HepG2 (cell line): ENCODE measurements around the gene FBXO30. TPM values are rescaled to one million over a fixed set of nuclear protein-coding genes. Genes with fewer than 3 reads are reported as not detected.
A peak's percentile ranks its signal among the peaks of the same experiment; 100 is the strongest.

Experiments
- ATAC-seq: fragments of 200-7000 bp; cut with Tn5 transposase; 3 replicates; pipeline ENCODE4 v1.9.1; 2020; ENCODE audit warnings: mild to moderate bottlenecking, moderate library complexity
- BruUV-seq: library from RNA; stranded (reverse); fragments of 400-500 nt; replicated peaks from 2 replicates; lab custom pipeline; 2021; lab: Mats Ljungman, UMichigan
- CTCF ChIA-PET: fragments of 300-600 bp; formaldehyde crosslinking; extraction: SDS; loops from one replicate; lab custom pipeline; 2021; ENCODE audit warnings: low total read pairs, inconsistent platforms, low intra/inter-chr PET ratio; lab: Yijun Ruan, JAX
- POLR2A ChIA-PET: fragments of 350-600 bp; sonication (Branson Sonifier 250); formaldehyde crosslinking; loops from one replicate; lab custom pipeline; 2020; ENCODE audit warnings: antibody characterized with exemption, inconsistent platforms; lab: Yijun Ruan, JAX
- DNase-seq: peaks from one replicate; pipeline ENCODE4 v3.0.0-alpha.2; 2015; ENCODE audit warnings: low spot score
- FAIRE-seq: peaks from 3 replicates; lab custom pipeline; 2011; peaks lifted over from hg19 to GRCh38; lab: Jason Lieb, UNC
- H2AFZ ChIP-seq: one replicate; pipeline ENCODE4 v1.6.1; 2011; ENCODE audit warnings: low read length, inconsistent platforms
- H3K27ac ChIP-seq: fragments of 300-600 bp; 3 replicates; pipeline ENCODE4 v1.8.0; 2011; ENCODE audit warnings: mixed run types, mild to moderate bottlenecking, mixed read lengths, low read length, inconsistent platforms; ENCODE audit not compliant: insufficient read depth; ENCODE audit errors: extremely low read length
- H3K27me3 ChIP-seq, 2 experiments: fragments of 200-600 bp in 1 of 2; 2 replicates in 1 of 2; 3 replicates in 1 of 2; pipeline versions ENCODE4 v1.6.0 to v1.8.0; 2011; ENCODE audit warnings: low read length in 2 of 2, mild to moderate bottlenecking in 2 of 2, moderate library complexity in 2 of 2, inconsistent platforms in 1 of 2; ENCODE audit not compliant: insufficient read depth in 2 of 2, control insufficient read depth in 1 of 2
- H3K36me3 ChIP-seq, 2 experiments: fragments of 200-600 bp in 1 of 2; replicated peaks in 1 of 2; 2 replicates in 1 of 2; 3 replicates in 1 of 2; pipeline versions ENCODE4 v1.5.1 to v1.8.0; 2011; ENCODE audit warnings: low read length in 2 of 2, inconsistent platforms in 1 of 2; ENCODE audit not compliant: insufficient read depth in 2 of 2, control insufficient read depth in 1 of 2
- H3K4me1 ChIP-seq: 2 replicates; pipeline ENCODE4 v1.5.1; 2012; ENCODE audit warnings: low read length, inconsistent platforms; ENCODE audit not compliant: insufficient read depth
- H3K4me2 ChIP-seq: 2 replicates; pipeline ENCODE4 v1.6.0; 2011; ENCODE audit warnings: low read depth, low read length, inconsistent platforms
- H3K4me3 ChIP-seq, 3 experiments: fragments of 200-600 bp in 1 of 3; sonication (generic), shearing (Covaris generic) in 1 of 3; replicated peaks in 1 of 3; 2 replicates each; pipeline ENCODE4 v1.5.1; 2011 to 2016; ENCODE audit warnings: low read length in 3 of 3, inconsistent platforms in 2 of 3, low read depth in 2 of 3, mild to moderate bottlenecking in 2 of 3, control low read depth in 1 of 3, mixed read lengths in 1 of 3; ENCODE audit not compliant: insufficient read depth in 1 of 3
- H3K79me2 ChIP-seq: one replicate; pipeline ENCODE4 v1.6.1; 2011; ENCODE audit warnings: low read length, inconsistent platforms; ENCODE audit not compliant: insufficient read depth
- H3K9ac ChIP-seq: 2 replicates; pipeline ENCODE4 v1.6.0; 2011; ENCODE audit warnings: mild to moderate bottlenecking, low read depth, low read length, inconsistent platforms; ENCODE audit not compliant: insufficient read depth
- H3K9me3 ChIP-seq: 2 replicates; pipeline ENCODE4 v1.5.1; 2012; ENCODE audit warnings: mild to moderate bottlenecking, low read length
- H4K20me1 ChIP-seq: 2 replicates; pipeline ENCODE4 v1.6.0; 2011; ENCODE audit warnings: inconsistent platforms, mild to moderate bottlenecking, low read length, moderate library complexity; ENCODE audit not compliant: insufficient read depth
- MAFF ChIP-seq: IDR thresholded peaks from 2 replicates; pipeline ENCODE4 v1.6.1; 2011; ENCODE audit warnings: low read depth, low read length, improper control_type of control experiment
- MAFK ChIP-seq, 2 experiments: IDR thresholded peaks in 1 of 2; conservative IDR thresholded peaks in 1 of 2; 2 replicates each; pipeline ENCODE4 v1.6.1; 2011; ENCODE audit warnings: improper control_type of control experiment in 2 of 2, low read length in 2 of 2
- NONO ChIP-seq, 2 experiments: fragments of 450-650 bp in 1 of 2; sonication (generic) in 1 of 2; formaldehyde crosslinking in 1 of 2; IDR thresholded peaks in 1 of 2; conservative IDR thresholded peaks in 1 of 2; 2 replicates each; pipeline versions ENCODE4 v1.6.1 to v1.8.0; 2017 to 2022; ENCODE audit warnings: mild to moderate bottlenecking in 1 of 2, missing genetic modification reagents in 1 of 2, moderate library complexity in 1 of 2
- TP53 ChIP-seq: sonication (generic); formaldehyde crosslinking; conservative IDR thresholded peaks from 2 replicates; pipeline ENCODE4 v1.4.0; 2020; ENCODE audit warnings: missing genetic modification reagents
- ZFP41 ChIP-seq: sonication (generic); formaldehyde crosslinking; IDR thresholded peaks from 2 replicates; pipeline ENCODE4 v1.4.0; 2020; ENCODE audit warnings: mild to moderate bottlenecking, missing genetic modification reagents, borderline replicate concordance
- WGBS: methylation state at CpG from one replicate; pipeline ENCODE4 v1.1.6; 2017; ENCODE audit warnings: low lambda C conversion rate; 5-methylcytosine and 5-hydroxymethylcytosine counted together
- in situ Hi-C: cut with HindIII; loops from 2 replicates; pipeline ENCODE4 v1.10.0; 2017; ENCODE audit warnings: low pct_unique_long_range_greater_than_20kb; ENCODE audit not compliant: extremely low pct_ligation_motif_present
- intact Hi-C: fragments of 100-400 bp; cut with micrococcal nuclease; formaldehyde crosslinking; loops from one replicate; pipeline ENCODE4 v1.10.0; 2022; ENCODE audit not compliant: unreplicated experiment
- polyA plus RNA-seq, 8 experiments: library from polyadenylated mRNA; depleted of rRNA in 3 of 8; stranded (reverse) in 7 of 8; unstranded in 1 of 8; fragments of >200 nt; fragmentation: Illumina TruSeq in 4 of 8; extraction: Trizol in 4 of 8; gene quantifications; 2 replicates each; pipeline versions ENCODE4 v1.2.1 to v1.2.3, GENCODE V29; 2011 to 2016; ENCODE audit warnings: low read depth in 4 of 8, missing spikeins in 1 of 8, mixed read lengths in 1 of 8; ENCODE audit not compliant: insufficient read depth in 1 of 8
- total RNA-seq, 5 experiments: library from RNA; depleted of rRNA; stranded (reverse); fragments of >200 nt; fragmentation: Illumina TruSeq; extraction: Trizol; gene quantifications; 2 replicates each; pipeline ENCODE4 v1.2.3, GENCODE V29; 2016; ENCODE audit warnings: low read depth in 1 of 5
- TF ChIP-seq, protein P1 (sequence below): IDR thresholded peaks from 2 replicates; pipeline ENCODE4 v1.6.1; 2016; ENCODE audit warnings: missing genetic modification reagents, missing compliant biosample characterization
- TF ChIP-seq, protein P2 (sequence below): sonication (generic); formaldehyde crosslinking; IDR thresholded peaks from 2 replicates; pipeline ENCODE4 v1.5.0; 2020; ENCODE audit warnings: mild to moderate bottlenecking, missing genetic modification reagents
- TF ChIP-seq, protein P3 (sequence below): sonication (generic); formaldehyde crosslinking; IDR thresholded peaks from 2 replicates; pipeline ENCODE4 v1.5.0; 2020; ENCODE audit warnings: mild to moderate bottlenecking, missing genetic modification reagents

The FBXO30 gene
- total and polyA plus RNA-seq, 2 of the 13 experiments (the other 11 are each of a cell fraction or from before 2014, with no cell fraction given): 3.2 to 7.1 TPM

DNA sequence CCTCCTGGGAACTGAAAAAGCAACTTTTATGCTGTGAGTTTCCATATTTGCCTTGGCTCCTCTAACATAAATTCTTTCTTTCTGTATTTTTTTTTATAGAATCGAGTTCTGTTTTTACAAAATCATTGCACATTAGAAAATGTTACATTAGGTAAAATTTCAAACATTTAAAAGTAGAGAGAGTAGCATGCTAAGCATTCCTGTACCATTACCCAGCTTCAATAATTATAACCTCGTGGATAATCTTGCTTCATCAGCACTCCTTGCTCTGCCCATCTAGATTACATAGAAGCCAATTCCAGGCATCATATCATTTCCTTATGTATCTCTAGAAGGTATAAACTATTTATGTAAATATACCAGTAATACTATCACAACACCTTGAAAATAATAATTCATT, 15.4 kb upstream of the FBXO30 start:
- Histone ChIP-seq H3K36me3 (no peaks in the 10 kb centered on the region), H3K4me2 (no peak overlapping the region), H3K4me1 (no peaks in the 10 kb centered on the region), H2AFZ (no peak overlapping the region), H3K79me2 (no peaks in the 10 kb centered on the region), H3K9ac (no peak overlapping the region), H3K4me3 (no peak overlapping the region), H3K27ac (no peak overlapping the region), H3K9me3 (no peaks in the 10 kb centered on the region), H4K20me1 (no peaks in the 10 kb centered on the region), H3K27me3 (no peaks in the 10 kb centered on the region)
- no peak for ATAC-seq
- BruUV-seq: no TSS peak
- ChIA-PET CTCF (no interaction called here), POLR2A (no interaction called here)
- intact Hi-C loops: no loop called here
- WGBS: 49% methylated on average over 2 of the region's 2 CpGs
- no peak for DNase-seq
- TF ChIP-seq MAFF (peak; percentile 56; the same call in 1 of the 2 replicates), NONO (IDR thresholded peaks at IDR 0.05) (no peak), NONO (CRISPR knock-in tag; conservative IDR thresholded peaks at IDR 0.05) (no peak), MAFK (conservative IDR thresholded peaks at IDR 0.05 in 1 of 2, IDR thresholded peaks at IDR 0.05 in 1 of 2; ENCODE audit: low read length in 2 of 2) (peak; percentile 51 to 71; a peak in 3 of 4 replicates)
- TF ChIP-seq, protein P1, sequence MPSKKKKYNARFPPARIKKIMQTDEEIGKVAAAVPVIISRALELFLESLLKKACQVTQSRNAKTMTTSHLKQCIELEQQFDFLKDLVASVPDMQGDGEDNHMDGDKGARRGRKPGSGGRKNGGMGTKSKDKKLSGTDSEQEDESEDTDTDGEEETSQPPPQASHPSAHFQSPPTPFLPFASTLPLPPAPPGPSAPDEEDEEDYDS (CRISPR knock-in tag): no peak
- TF ChIP-seq, protein P2, sequence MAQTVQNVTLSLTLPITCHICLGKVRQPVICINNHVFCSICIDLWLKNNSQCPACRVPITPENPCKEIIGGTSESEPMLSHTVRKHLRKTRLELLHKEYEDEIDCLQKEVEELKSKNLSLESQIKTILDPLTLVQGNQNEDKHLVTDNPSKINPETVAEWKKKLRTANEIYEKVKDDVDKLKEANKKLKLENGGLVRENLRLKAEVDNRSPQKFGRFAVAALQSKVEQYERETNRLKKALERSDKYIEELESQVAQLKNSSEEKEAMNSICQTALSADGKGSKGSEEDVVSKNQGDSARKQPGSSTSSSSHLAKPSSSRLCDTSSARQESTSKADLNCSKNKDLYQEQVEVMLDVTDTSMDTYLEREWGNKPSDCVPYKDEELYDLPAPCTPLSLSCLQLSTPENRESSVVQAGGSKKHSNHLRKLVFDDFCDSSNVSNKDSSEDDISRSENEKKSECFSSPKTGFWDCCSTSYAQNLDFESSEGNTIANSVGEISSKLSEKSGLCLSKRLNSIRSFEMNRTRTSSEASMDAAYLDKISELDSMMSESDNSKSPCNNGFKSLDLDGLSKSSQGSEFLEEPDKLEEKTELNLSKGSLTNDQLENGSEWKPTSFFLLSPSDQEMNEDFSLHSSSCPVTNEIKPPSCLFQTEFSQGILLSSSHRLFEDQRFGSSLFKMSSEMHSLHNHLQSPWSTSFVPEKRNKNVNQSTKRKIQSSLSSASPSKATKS: no peak
- in situ Hi-C loops: no loop called here
- no peak for FAIRE-seq

DNA sequence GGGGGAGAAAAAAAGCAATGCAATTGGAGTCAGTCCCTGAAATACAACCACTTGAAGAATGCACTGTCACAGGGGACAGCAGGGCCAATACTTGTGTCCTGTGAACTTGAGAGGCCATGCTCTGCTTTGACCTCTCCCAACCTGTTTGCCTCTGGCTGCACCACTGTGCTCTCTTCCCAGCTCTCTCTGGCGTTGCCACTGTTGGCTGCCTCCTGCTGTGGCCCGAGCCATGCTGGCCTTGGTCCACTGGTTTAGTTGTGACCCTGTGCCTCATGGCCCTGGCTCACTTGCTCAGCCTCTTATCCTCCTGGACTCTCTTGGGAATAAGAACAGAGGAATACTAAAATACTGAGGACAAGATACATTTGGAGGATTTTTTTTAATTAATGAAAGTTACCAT, 14.5 kb upstream of the FBXO30 start:
- Histone ChIP-seq H3K4me3 (no peak overlapping the region), H3K27me3 (no peaks in the 10 kb centered on the region), H4K20me1 (no peaks in the 10 kb centered on the region), H3K4me1 (no peaks in the 10 kb centered on the region), H3K4me2 (no peak overlapping the region), H3K36me3 (no peaks in the 10 kb centered on the region), H3K9me3 (no peaks in the 10 kb centered on the region), H3K27ac (no peak overlapping the region), H2AFZ (no peak overlapping the region), H3K79me2 (no peaks in the 10 kb centered on the region), H3K9ac (no peak overlapping the region)
- in situ Hi-C loops (no loop called here), intact Hi-C loops (no loop called here)
- CTCF ChIA-PET: no interaction called here
- 57% methylated on average over 2 of the region's 2 CpGs for WGBS
- POLR2A ChIA-PET: no interaction called here
- FAIRE-seq: no peak
- ATAC-seq: no peak
- no TSS peak for BruUV-seq
- no peak for DNase-seq
- TF ChIP-seq, protein P3, sequence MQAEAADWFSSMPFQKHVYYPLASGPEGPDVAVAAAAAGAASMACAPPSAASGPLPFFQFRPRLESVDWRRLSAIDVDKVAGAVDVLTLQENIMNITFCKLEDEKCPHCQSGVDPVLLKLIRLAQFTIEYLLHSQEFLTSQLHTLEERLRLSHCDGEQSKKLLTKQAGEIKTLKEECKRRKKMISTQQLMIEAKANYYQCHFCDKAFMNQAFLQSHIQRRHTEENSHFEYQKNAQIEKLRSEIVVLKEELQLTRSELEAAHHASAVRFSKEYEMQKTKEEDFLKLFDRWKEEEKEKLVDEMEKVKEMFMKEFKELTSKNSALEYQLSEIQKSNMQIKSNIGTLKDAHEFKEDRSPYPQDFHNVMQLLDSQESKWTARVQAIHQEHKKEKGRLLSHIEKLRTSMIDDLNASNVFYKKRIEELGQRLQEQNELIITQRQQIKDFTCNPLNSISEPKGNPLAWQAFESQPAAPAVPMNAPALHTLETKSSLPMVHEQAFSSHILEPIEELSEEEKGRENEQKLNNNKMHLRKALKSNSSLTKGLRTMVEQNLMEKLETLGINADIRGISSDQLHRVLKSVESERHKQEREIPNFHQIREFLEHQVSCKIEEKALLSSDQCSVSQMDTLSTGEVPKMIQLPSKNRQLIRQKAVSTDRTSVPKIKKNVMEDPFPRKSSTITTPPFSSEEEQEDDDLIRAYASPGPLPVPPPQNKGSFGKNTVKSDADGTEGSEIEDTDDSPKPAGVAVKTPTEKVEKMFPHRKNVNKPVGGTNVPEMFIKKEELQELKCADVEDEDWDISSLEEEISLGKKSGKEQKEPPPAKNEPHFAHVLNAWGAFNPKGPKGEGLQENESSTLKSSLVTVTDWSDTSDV (CRISPR knock-in tag): no peak
- no peak for TF ChIP-seq TP53 (CRISPR knock-in tag)
- no peak for TF ChIP-seq ZFP41 (CRISPR knock-in tag)
